MG63 (cell line): ENCODE results near the gene PGAP2. TPM values are rescaled to one million over a fixed set of nuclear protein-coding genes. Genes with fewer than 3 reads are reported as not detected.
"Not testable (repeated sequence)": the region's sequence is repeated elsewhere in the genome, so short reads cannot be mapped to it uniquely, and the experiment has no call there.

Experiments used
- DNase-seq: peaks from one replicate; pipeline ENCODE4 v3.0.0-alpha.2; 2020
- H3K27me3 ChIP-seq: fragments of 250-450 bp; sonication (Bioruptor Pico); 2 replicates; pipeline ENCODE4 v1.5.1; 2020; ENCODE audit warnings: mild to moderate bottlenecking, moderate library complexity
- H3K36me3 ChIP-seq: fragments of 250-450 bp; sonication (Bioruptor Pico); 2 replicates; pipeline ENCODE4 v1.5.1; 2020; ENCODE audit warnings: mild to moderate bottlenecking, moderate library complexity
- H3K4me3 ChIP-seq: fragments of 250-450 bp; sonication (Bioruptor Pico); 2 replicates; pipeline ENCODE4 v1.5.1; 2020; ENCODE audit warnings: mild to moderate bottlenecking, moderate library complexity
- H3K9me3 ChIP-seq: fragments of 250-450 bp; sonication (Bioruptor Pico); 2 replicates; pipeline ENCODE4 v1.5.1; 2020; ENCODE audit warnings: mild to moderate bottlenecking, moderate library complexity
- total RNA-seq: library from RNA; depleted of rRNA; stranded (reverse); fragments of >200 nt; shearing (Covaris generic); gene quantifications from 2 replicates; pipeline ENCODE4 v1.2.3, GENCODE V29; 2014; ENCODE audit warnings: low replicate concordance; rRNA removed

Gene PGAP2
- total RNA-seq, 1 experiment from 2014 or later, result 8.1 TPM

DNA sequence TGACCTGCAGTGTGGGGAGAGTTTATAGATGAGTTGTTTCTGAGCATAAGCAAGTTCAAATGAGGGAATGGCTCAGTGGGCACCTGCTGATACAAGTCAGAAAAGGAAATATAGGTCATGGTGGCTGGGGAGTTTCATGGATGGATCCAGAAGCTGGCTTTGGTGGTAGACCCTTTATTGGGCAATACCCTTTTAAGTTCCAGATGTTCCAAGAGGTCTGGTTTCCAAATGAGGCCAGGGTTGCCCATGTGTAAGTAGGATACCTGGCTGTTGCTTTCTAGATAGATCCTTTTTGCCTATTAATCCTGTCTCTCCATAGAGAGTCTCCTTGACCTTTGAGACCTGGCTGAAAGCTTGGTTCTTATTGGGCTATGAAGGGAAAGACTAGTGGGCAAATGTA, 49.3 kb downstream of the PGAP2 start:
- H3K4me3 ChIP-seq, result no peak overlapping the region
- DNase-seq, result no peak
- no peaks in the 10 kb centered on the region for H3K27me3 ChIP-seq
- H3K36me3 ChIP-seq, result no peaks in the 10 kb centered on the region
- no peaks in the 10 kb centered on the region for H3K9me3 ChIP-seq

DNA sequence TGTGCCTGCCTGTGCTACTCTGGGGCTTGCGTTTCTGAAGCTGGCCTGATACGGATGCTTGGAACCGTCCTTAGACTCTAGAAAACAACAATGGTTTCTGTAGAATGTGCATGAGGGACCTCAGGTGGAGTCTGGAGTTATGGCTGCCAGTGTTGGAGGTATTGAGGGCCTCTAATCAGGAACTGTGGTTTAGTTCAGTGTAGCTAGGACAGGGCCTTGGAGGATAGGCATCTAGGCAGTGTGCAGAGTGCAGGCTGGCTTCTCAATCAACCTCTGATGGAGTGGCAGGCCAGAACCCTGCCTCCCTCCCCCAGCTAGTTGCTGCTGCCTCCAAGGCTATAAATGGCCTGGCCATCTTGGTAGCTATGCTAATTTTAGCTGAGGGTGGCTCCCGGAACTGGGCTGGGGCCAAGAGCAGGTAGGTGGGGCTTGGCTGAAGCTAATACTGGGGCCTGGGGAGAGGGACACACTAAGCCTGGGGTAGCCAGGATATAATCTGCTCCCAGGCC, 51.1 kb downstream of the PGAP2 start:
- DNase-seq, result no peak
- H3K4me3 ChIP-seq, result no peak overlapping the region
- no peaks in the 10 kb centered on the region for H3K36me3 ChIP-seq
- H3K27me3 ChIP-seq, result no peaks in the 10 kb centered on the region
- H3K9me3 ChIP-seq, result no peaks in the 10 kb centered on the region

DNA sequence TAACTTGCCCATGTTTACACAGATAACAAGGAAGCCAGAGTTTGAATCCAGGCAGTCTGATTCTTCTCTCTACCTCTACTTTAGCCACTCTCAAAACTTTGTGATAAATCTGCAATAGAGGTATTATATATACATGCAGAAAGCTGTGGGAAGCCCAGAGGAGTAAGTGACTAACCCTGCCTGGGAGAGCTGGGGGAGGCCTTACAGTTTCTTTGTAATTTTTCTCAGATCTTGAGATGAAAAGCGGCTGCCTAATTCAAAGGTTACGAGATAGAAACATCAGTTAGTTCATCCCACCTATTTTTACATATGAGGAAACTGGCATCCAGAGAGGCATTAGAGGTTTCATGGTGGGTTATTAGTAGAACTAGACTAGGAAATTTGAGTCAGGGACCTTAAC, 52.0 kb downstream of the PGAP2 start:
- DNase-seq, result no peak
- Histone ChIP-seq H3K36me3 (no peaks in the 10 kb centered on the region), H3K9me3 (no peaks in the 10 kb centered on the region), H3K27me3 (no peaks in the 10 kb centered on the region), H3K4me3 (no peak overlapping the region)

DNA sequence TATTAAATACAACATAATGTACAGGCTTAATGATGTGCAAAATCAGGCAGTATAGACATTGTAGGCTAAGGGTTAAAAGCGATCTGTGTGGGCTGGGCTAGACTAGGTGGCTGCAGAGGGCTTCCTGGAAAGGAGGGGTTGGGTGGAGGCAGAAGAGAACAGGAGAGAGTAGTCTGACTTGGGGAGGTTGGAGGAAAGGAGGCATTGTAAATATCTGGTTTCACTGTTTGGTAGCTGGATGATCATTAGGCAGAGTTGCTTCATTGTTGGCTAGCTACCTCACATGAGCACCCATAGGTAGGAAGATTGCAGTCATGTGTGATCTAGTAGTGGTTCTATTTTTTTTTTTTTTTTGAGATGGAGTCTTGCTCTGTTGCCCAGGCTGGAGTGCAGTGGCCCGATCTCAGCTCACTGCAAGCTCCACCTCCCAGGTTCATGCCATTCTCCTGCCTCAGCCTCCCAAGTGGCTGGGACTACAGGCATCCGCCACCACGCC, 52.6 kb downstream of the PGAP2 start:
- not testable (repeated sequence) for DNase-seq, H3K9me3 ChIP-seq, H3K36me3 ChIP-seq, H3K27me3 ChIP-seq, H3K4me3 ChIP-seq

DNA sequence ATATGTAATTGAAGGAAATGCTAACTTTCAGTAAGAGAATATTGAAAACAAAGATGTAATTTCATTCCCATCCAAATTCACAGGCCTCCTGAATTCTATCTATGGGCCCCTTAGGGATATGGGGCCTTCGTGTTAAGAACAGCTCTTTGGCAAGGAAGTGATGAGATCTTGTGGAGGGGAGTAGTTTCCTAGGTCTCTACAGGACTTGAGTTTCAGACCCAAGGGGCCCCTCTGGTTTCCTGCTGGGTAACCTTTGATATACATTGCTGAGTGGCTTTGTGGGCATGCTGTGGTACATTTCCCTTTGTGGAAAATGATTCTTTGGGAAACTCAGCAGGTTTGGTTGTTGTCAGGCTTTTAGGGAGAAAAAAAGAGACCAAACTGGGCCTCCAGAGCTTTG, 53.3 kb downstream of the PGAP2 start:
- H3K9me3 ChIP-seq, result no peaks in the 10 kb centered on the region
- no peak overlapping the region for H3K4me3 ChIP-seq
- no peak for DNase-seq
- H3K27me3 ChIP-seq, result no peaks in the 10 kb centered on the region
- H3K36me3 ChIP-seq, result no peaks in the 10 kb centered on the region

DNA sequence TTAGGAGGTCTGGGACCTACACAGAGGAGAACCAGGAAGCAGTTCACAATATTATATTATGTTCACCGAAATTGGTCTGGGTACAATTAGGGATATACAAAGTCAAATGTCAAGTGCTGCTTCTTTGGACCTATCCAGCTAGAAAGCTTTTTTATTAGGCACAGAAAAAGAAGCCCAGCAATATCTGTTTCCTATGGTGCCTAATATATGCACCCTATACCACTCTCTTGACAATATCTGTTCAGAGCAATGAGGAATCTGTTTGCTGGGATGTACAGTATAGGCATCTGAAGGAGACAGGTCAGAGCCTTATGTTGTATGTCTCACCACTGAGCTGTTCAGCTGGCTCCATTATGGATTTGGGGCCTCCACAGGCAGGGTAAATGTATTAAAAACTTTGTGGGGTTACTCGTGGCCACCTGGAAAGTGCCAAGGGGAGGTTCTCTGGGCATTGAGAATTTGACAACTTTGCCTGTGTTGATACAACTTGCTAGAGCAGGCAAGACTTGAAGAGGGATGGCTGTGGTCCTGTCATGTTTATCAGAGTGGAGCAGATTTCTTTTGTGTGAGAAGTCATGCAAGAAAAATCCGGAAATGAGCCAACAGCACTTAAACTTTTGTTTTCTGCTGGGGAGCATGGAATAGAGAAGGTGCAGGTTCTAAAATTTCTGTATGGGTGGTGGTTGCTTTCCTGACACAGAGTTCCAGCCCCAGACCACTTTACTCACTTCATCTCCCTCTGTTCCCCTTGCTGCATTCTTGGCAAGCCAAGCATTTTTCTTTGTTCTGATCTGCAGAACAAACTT, 57.2 kb downstream of the PGAP2 start:
- Histone ChIP-seq H3K27me3 (no peaks in the 10 kb centered on the region), H3K4me3 (no peak overlapping the region), H3K9me3 (no peaks in the 10 kb centered on the region), H3K36me3 (no peaks in the 10 kb centered on the region)
- no peak for DNase-seq

DNA sequence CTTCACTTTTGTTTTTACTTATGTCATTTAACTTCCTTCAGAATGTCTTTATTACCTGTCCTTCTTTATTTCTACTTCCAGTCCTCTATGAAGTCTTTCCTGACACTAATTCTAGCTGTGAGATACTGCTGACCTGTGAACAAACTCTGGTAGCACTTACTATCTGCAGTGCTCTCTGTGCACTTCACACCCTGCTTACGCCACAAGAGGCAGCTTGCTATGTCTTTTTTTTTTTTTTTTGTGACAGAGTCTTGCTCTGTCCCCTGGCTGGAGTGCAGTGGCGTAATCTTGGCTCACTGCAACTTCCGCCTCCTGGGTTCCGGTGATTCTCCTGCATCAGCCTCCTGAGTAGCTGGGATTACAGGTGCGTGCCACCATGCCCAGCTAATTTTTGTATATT, 57.8 kb downstream of the PGAP2 start:
- H3K36me3 ChIP-seq, result no peaks in the 10 kb centered on the region
- no peaks in the 10 kb centered on the region for H3K27me3 ChIP-seq
- no peak for DNase-seq
- H3K4me3 ChIP-seq, result no peak overlapping the region
- H3K9me3 ChIP-seq, result no peaks in the 10 kb centered on the region

DNA sequence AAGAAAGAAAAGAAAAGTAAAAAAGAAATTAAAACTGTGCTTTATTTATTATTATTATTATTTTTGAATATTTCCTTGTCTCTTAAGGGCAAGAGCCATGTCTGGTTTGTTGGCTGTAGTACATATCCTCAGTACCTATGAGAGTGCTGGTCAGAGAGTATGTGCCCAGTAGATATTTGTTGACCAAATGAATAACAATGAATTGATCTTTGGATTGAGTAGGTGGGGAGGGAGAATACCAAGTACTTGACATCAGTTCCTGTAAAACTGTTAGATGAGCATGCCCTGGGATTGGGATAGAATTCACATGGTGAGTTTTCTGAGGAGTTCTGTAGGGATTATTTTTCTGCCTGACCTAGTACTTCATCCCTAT, 58.5 kb downstream of the PGAP2 start:
- Histone ChIP-seq H3K27me3 (no peaks in the 10 kb centered on the region), H3K9me3 (no peaks in the 10 kb centered on the region), H3K4me3 (no peak overlapping the region), H3K36me3 (no peaks in the 10 kb centered on the region)
- DNase-seq, result no peak

DNA sequence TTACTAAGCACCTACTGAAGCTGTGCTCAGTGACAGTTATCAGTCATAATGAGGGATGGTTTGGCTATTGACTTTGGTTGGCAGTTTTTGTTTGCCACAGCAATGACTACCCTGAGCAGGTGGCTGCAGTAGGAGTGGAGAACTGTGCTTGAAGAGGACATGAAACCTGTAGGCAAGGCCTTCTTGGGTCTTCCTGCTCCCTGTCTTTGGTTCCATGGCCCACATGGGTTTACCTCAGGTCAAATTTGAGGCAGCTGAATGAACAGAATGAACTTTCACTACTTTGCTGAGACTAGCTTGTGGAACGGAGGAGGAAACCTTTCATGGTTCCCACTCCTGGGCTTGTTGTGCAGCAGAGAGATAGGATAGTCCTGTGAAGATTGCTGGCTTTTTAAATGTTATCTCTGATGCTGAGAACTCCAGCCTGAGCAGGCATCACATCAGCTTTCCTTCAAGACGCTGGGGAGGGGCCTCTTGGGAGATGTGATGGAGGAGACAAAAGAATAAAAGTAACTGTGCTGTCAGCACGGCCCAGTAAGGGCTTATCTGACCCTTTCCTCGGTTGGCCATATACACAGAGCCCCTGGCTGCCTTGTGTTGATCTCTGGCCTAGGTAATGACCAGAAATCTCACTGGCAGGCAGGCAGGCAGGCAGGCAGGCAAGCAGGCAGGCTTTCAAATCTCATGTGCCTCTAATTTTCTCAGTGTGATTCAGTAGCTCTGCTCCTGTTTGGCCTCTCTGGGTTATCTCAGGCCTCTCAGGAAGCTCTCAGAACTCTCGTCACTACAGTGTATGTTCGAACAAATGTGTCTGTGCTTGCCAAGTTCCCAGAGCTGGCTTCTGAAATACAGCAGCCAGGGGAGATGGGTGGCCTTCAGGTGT, 59.1 kb downstream of the PGAP2 start:
- DNase-seq, result no peak
- no peak overlapping the region for H3K4me3 ChIP-seq

DNA sequence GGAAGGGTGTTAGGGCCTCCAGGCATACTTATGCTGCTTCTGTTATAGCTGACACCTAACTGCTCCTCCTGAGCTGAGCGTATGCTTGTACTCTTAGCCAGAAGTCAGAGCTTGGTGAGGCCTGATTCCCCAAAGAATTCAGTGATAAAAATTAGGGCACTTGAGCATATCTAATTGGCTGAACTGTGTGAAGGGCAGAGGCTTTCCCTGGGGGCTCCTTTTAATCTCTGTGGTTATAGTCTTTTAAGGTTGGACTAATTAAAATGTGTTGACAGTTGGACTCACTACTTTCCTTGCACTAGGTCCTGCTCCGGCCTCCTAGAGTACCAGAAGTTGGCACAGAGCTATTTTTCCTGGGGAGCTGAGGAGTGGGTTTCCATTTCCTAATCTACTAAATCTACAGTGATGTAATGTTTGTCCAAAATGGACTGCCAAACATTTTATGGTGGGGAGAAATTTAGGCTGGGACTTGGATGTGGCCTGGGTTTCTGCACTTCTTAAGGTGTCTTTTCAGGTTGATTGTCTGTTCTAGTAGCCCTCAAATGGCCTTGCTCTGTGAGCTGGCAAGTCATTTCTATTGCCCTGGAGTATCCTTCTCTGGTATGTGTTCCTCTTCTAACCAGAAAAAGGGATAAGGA, 65.5 kb downstream of the PGAP2 start:
- Histone ChIP-seq H3K36me3 (no peaks in the 10 kb centered on the region), H3K27me3 (no peaks in the 10 kb centered on the region), H3K4me3 (no peak overlapping the region), H3K9me3 (no peaks in the 10 kb centered on the region)
- no peak for DNase-seq

More for the DNA sequence above, 59.1 kb downstream of the PGAP2 start:
- no peaks in the 10 kb centered on the region for H3K36me3 ChIP-seq
- H3K9me3 ChIP-seq, result no peaks in the 10 kb centered on the region
- no peaks in the 10 kb centered on the region for H3K27me3 ChIP-seq

Other genes with a start within 250 kb of the PGAP2 start
- not detected in 2 replicates for gene ART5, start 166.6 kb upstream of the PGAP2 start, total RNA-seq
- gene ART1, start 163.4 kb upstream of the PGAP2 start, total RNA-seq, result not detected in 2 replicates
- 0.72 TPM in 1 of 2 replicates, not detected in the other for gene CHRNA10, start 137.2 kb upstream of the PGAP2 start, total RNA-seq
- 99.7 and 106 TPM in 2 replicates for gene NUP98, start 11.0 kb upstream of the PGAP2 start, total RNA-seq
- 13.0 and 23.7 TPM in 2 replicates for gene RHOG, start 32.4 kb downstream of the PGAP2 start, total RNA-seq
- 13.4 and 16.5 TPM in 2 replicates for gene STIM1, start 47.1 kb downstream of the PGAP2 start, total RNA-seq